Amniotic epithelial cell (primary cell): ENCODE measurements around the gene SCOC.

Experiments used
- DNase-seq: peaks from one replicate; pipeline ENCODE4 v3.0.0-alpha.2; 2010; ENCODE audit warnings: low read depth

SCOC gene

DNA sequence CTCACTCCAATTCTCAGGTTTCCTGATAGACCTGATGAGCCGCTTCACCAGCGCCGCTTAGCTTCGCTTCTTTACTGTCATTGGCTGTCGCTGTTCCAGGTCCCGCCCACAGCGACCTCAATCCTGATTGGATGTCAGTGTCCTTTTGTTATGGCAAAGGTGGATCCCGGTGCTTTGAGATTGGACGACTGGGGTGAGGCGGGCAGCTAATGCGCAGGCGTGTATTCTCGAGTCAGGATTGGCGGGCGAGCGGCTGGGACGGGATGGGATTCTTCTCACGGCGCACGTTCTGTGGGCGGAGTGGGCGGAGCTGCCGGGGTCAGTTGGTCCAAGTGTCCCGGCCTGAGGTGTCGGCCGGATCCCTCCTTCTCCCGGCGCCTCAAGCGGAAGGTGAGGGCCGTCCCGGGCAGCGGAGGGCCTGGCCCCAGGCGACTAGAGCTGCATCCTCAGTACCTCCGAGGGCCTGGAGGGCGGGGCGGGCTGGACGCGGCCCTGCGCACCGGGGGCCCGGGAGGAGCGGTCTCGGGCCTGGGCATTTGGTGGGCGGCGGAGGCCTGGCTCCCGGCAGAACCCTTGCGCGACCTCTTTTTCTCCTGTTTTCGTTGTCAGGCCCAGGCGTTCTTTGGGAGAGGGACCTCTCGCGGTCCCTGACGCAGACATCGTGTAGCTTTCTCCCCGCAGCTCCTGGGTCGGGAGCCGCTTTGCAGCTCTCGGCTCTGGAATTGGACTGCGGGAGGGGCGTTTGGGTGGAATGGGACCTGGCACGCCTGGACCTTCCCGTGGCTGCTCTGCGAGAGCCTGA lies at the start of gene SCOC:
TSS of gene SCOC (plus strand) at position 319 of the 802 bp plus-strand sequence. CDS start 5,525 bp downstream, outside the sequence.
- peak; percentile 98 for DNase-seq

- DNase-seq = peak; percentile 57
Measured at GRCh38 chr4:140326395-140326993, 47.0 kb upstream of the SCOC start.

- DNase-seq = peak; percentile 38
Measured at GRCh38 chr4:140330311-140330900, 43.0 kb upstream of the SCOC start.

DNA sequence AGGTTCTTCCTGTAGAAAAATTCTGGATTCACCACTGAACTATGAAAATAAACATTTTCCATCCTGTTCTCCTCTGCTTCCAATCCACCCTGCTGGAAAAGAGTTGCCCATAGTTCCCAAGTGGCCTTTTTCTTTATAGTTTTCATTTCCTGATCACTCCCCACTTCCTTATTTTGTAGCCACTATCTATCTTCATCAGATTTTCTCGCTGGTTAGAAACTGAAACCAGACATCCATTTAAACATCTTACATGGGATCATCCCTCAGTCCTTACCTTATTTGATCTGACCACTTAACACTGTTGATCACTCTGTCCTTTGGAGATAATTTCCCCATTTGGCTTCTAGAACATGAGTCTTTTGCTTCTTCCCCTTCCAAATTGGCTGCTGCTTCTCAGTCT lies 42.2 kb upstream of the SCOC start:
- DNase-seq = no peak

GRCh38 chr4:140331876-140332275 lies 41.6 kb upstream of the SCOC start:
- DNase-seq = no peak

DNA sequence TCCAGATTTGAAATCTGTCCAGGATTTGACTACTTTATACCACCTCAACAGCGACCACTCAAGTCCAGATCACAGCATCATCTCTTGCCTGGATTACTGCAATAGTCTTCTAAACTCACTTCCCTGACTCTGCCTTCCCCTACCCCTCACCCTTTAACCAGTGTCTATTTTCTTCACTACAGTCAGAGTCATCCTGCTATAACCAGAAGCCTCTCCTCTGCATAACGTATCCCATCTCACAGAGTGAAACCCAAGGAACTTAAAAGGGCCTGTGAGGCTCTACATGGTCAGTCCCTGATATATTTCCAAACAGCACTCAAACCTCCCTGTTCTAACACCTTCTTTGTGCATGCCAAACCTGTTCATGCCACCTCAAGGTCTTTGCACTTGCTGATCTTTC lies 40.7 kb upstream of the SCOC start:
- DNase-seq = no peak

GRCh38 chr4:140333523-140333922 lies 39.9 kb upstream of the SCOC start:
- DNase-seq = no peak

DNA sequence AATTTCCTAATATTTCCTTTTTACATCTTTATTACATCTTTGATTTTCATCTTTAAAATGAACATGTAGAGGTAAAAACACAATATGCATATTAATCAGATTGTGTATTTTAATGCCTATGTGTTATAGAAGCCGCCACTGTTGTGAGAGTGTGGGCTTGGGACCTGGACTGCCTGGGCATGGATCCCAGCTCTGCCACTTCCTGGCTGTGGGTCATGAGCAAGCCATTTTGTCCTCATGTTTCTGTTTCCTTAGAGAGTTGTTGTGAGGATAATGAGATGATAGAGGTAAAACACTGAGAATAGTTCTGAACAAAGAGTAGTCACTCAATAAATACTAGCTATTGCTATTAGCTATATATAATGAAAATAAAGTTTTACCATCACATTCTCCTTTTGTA lies 38.4 kb upstream of the SCOC start:
- DNase-seq = no peak

- DNase-seq = no peak
Measured at GRCh38 chr4:140336730-140337129, 36.7 kb upstream of the SCOC start.

- no peak for DNase-seq
Measured at GRCh38 chr4:140342620-140343019, 30.8 kb upstream of the SCOC start.

- DNase-seq = peak; percentile 12
Measured at GRCh38 chr4:140343303-140343702, 30.1 kb upstream of the SCOC start.

- DNase-seq = peak; percentile 64
Measured at GRCh38 chr4:140344101-140344500, 29.3 kb upstream of the SCOC start.

DNA sequence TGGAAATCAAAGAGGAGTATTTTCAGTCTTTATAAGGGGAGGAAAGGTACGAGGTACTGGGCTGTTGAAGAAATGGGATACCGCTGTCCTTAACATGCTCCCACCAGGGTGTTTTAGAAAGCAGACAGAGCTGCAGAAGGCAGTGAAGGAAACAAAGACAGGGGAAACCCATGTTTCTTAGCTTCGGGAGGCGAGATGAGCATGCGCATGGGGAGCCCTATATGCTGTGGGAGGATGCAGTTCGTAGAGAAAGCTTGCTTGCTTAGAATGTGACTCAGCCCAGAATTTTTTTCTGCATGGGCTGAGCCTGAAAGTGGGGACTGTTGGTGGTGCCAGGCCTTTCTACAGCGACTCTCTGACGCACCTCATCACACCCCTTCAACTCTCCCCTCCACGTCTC lies 28.8 kb upstream of the SCOC start:
- peak; percentile 43 for DNase-seq

- DNase-seq = no peak
Measured at GRCh38 chr4:140346136-140346535, 27.3 kb upstream of the SCOC start.

- DNase-seq = no peak
Measured at GRCh38 chr4:140349816-140350215, 23.6 kb upstream of the SCOC start.

DNA sequence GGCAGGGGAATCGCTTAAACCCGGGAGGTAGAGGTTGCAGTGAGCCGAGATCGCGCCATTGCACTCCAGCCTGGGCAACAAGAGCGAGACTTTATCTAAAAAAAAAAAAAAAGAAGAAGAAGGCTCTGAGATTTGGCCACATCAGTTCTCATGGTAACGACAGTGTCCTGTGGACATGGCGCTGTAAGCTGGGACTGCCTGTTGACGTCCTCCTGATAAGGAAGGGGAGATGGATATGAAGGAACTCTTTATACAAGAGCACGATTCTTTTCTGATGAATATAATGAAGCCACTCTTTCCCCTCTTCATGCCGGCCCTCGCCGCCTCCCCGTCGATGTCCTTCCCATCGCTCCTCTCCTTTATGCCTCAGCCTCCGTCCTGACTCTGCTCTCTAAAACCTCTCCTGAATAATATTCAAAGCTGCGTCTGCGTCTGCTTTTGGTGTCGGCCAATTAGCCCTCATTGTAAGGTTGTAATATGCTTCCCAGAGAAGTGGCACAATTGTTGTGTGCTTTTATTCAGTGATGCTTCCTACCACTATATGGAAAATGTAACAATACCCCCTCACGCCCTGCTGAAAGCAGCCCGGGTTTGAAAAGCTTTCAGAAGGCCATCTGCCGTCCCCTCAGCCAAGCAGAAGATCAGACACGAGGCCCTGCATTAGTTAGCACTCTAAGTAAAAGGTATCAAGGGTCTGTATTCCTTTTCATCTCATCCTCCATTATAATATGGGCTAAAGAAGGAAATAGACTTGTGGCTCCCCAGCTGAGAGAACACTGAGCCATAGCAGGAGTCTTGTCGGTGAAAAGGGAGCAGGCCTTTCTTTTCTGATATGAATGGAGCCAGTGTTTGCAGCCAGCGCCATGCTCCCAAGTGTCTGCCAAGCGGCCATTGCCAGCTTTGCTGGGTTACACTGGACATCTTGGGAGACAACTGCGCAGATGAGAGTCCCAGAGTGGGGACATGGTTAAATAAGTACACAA lies 22.1 kb upstream of the SCOC start:
- DNase-seq = no peak

DNA sequence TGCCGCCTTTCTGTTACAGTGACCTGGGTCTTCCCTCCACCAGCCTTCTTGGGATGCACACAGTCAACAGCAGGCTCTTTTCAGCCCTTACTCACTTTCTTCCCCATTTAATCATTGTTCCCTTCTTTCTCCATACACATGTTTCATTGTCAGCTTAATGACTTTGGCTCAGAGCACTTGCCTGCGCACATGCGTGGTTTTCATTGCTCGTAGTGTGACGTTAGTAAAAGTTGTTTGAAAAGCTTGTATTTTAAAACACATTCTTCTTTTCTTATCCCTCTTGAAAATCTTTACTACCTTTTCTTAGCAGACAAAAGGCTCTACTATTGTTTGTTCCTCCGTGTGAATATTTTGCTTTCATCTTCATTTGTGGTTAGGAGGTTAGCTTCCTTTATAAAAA lies 19.7 kb upstream of the SCOC start:
- DNase-seq = no peak

DNA sequence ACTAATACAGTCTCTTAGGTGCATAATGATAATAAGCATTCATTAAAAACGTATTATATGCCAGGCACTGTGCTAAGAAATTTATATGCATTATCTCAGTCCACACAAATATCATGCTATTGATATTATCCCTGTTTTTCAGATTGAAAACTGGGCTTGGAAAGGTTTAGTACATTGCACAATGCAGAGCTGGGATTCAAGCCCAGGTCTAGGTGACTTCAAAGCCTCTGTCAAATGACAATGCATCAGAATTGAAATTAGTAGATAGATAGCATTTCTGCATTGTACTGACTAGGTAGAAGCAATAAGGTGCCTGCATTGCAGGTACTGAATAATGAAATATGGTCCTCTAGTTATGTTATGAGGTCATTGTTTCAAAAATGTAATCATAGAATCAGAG lies 18.2 kb upstream of the SCOC start:
- no peak for DNase-seq

GRCh38 chr4:140357868-140358267 lies 15.6 kb upstream of the SCOC start:
- DNase-seq = no peak

GRCh38 chr4:140358281-140358680 lies 15.2 kb upstream of the SCOC start:
- no peak for DNase-seq

- peak; percentile 76 for DNase-seq
Measured at GRCh38 chr4:140359562-140360427, 13.7 kb upstream of the SCOC start.
